Peyer's patch (tissue), 4 donors: ENCODE data around the gene EBNA1BP2. TPM values are rescaled to one million over a fixed set of nuclear protein-coding genes. Genes with fewer than 3 reads are reported as not detected.
"Not testable (repeated sequence)": the region's sequence is repeated elsewhere in the genome, so short reads cannot be mapped to it uniquely, and the experiment has no call there.

Source experiments
- DNase-seq, 3 donors: peaks; one replicate each; pipeline ENCODE4 v3.0.0-alpha.2; 2017 to 2019
- H3K27ac ChIP-seq, 4 donors: fragments of 200-600 bp; sonication (generic); one replicate each; pipeline ENCODE4 v1.5.1; 2016 to 2019
- H3K27me3 ChIP-seq, 2 donors: fragments of 200-600 bp; sonication (generic); one replicate each; pipeline ENCODE4 v1.5.1; 2019
- H3K36me3 ChIP-seq, 3 donors: fragments of 200-600 bp; sonication (generic); one replicate each; pipeline ENCODE4 v1.5.1; 2016 to 2019
- H3K4me1 ChIP-seq, 4 donors: fragments of 200-600 bp; sonication (generic); one replicate each; pipeline ENCODE4 v1.5.1; 2016 to 2019
- H3K4me3 ChIP-seq, 4 donors: fragments of 200-600 bp; sonication (generic); 1 replicate in 3 of 4; 2 replicates in 1 of 4; pipeline ENCODE4 v1.5.1; 2016 to 2019; ENCODE audit warnings: mild to moderate bottlenecking in 1 of 4
- H3K9me3 ChIP-seq, 4 donors: fragments of 200-600 bp; sonication (generic); one replicate each; pipeline ENCODE4 v1.5.1; 2016 to 2019; ENCODE audit warnings: mild to moderate bottlenecking in 1 of 4
- POLR2A ChIP-seq, 2 donors: fragments of 450-650 bp; IDR thresholded peaks; one replicate each; pipeline ENCODE4 v1.5.1; 2017; ENCODE audit warnings: antibody characterized with exemption in 2 of 2, mild to moderate bottlenecking in 2 of 2, moderate library complexity in 2 of 2
- total RNA-seq, 4 donors: library from RNA; depleted of rRNA; stranded (reverse); fragments of >200 nt; gene quantifications; one replicate each; pipeline ENCODE4 v1.1.0, GENCODE V29; 2016
- TF ChIP-seq, protein P1 (sequence below), 6 experiments: fragments of 450-650 bp in 4 of 6; fragments of 200-600 bp in 2 of 6; sonication (generic) in 1 of 6; IDR thresholded peaks; one replicate each; pipeline ENCODE4 v1.5.1; 2017 to 2019; ENCODE audit warnings: antibody characterized with exemption in 6 of 6, mild to moderate bottlenecking in 3 of 6, moderate library complexity in 1 of 6

Gene EBNA1BP2
- total RNA-seq, 4 donors from 2014 or later = 12.8 to 62.7 (median 23.3) TPM

DNA sequence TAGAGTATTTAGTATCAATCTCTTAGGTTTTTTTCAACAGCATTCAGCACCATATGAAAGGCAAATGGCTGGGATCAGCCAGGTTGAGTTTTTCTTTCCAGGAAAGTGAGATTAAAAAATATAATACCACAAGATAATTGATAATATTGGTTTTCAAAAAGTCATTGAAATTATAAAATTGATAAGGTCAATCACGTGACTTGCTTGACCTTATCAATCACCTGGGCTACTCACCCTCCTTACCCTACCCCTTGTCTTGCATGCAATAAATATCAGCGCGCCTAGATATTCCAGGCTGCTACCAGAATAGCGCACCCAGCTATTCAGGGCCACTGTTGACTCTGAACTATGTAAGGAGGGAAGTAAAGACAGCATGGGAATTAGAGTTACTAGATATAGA lies 31.5 kb downstream of the EBNA1BP2 start:
- TF ChIP-seq, protein P1, sequence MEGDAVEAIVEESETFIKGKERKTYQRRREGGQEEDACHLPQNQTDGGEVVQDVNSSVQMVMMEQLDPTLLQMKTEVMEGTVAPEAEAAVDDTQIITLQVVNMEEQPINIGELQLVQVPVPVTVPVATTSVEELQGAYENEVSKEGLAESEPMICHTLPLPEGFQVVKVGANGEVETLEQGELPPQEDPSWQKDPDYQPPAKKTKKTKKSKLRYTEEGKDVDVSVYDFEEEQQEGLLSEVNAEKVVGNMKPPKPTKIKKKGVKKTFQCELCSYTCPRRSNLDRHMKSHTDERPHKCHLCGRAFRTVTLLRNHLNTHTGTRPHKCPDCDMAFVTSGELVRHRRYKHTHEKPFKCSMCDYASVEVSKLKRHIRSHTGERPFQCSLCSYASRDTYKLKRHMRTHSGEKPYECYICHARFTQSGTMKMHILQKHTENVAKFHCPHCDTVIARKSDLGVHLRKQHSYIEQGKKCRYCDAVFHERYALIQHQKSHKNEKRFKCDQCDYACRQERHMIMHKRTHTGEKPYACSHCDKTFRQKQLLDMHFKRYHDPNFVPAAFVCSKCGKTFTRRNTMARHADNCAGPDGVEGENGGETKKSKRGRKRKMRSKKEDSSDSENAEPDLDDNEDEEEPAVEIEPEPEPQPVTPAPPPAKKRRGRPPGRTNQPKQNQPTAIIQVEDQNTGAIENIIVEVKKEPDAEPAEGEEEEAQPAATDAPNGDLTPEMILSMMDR (IDR thresholded peaks at IDR 0.05) = no peak
- TF ChIP-seq POLR2A (IDR thresholded peaks at IDR 0.05) = no peak
- no peaks in the 10 kb centered on the region for H3K4me1 ChIP-seq
- H3K4me3 ChIP-seq = no peak overlapping the region
- no peaks in the 10 kb centered on the region for H3K36me3 ChIP-seq
- H3K27me3 ChIP-seq = no peaks in the 10 kb centered on the region
- H3K9me3 ChIP-seq = no peaks in the 10 kb centered on the region
- no peak for DNase-seq
- H3K27ac ChIP-seq = no peak overlapping the region

DNA sequence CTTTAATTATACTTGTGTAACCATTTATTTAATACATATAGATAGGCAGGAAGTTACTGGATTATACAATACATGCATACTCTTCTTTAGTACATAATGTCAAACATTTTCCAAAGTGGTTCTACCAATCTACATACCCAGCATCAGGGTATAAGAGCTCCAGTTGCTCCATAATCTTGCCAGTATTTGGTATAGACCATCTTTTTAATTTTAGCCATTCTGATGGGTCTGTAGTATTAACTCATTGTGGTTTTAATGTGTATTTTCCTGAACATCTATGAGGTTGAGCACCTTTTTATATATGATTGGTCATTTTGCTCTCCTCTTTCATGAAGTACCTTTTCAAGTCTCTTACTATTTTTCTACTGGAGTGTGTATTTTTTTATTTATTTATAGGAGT lies 32.1 kb downstream of the EBNA1BP2 start:
- Histone ChIP-seq H3K4me3 (no peak overlapping the region), H3K27me3 (no peaks in the 10 kb centered on the region), H3K9me3 (no peaks in the 10 kb centered on the region), H3K36me3 (no peaks in the 10 kb centered on the region), H3K27ac (no peak overlapping the region), H3K4me1 (no peaks in the 10 kb centered on the region)
- TF ChIP-seq POLR2A (IDR thresholded peaks at IDR 0.05) = no peak
- TF ChIP-seq, protein P1 (IDR thresholded peaks at IDR 0.05) = no peak
- no peak for DNase-seq

DNA sequence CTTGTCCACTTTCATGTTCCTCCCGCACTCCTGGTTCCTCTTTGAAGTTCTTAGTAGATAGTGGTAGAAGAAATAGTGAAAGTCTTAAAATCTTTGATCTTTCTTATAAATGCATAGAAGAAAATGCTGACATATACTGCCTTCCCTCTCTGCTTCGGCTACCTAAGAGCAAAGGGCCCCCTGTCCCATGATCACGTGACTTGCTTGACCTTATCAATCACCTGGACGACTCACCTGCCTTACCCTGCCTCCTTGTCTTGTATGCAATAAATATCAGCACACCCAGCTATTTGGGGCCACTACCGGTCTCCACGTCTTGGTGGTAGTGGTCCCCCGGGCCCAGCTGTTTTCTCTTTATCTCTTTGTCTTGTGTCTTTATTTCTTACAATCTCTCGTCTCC lies 32.8 kb downstream of the EBNA1BP2 start:
- DNase-seq, H3K9me3 ChIP-seq, H3K4me3 ChIP-seq, H3K36me3 ChIP-seq, H3K27ac ChIP-seq, H3K4me1 ChIP-seq, H3K27me3 ChIP-seq: not testable (repeated sequence)

DNA sequence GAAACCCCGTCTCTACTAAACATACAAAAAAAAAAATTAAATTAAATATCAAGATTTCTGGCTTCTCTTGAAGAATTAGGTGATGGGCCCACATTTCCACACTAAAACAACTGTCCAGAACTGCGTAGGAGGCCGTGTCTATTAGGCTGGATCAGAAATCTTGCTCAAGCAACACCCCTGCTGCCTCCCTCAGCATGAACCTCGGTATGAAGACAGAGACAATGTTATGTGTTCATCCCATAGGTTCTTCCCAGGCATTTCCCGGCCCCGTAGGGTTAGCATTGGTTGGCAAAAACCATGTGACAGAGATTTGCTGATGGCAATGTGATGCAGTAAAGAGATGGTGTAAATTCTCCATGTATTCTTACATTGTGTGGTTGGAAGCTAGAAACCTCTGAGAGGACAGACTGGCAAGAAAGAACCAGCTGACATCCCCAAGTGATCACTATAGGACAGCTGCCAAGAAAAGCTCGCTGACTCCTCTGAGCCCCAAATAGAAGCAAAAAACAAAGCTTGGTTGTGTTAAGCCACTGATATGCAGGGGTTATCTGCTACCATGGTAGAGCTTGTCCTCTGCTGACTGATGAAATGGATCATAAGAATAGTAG lies 34.5 kb downstream of the EBNA1BP2 start:
- Histone ChIP-seq H3K36me3 (no peaks in the 10 kb centered on the region), H3K27me3 (no peaks in the 10 kb centered on the region), H3K9me3 (no peaks in the 10 kb centered on the region), H3K4me3 (no peak overlapping the region), H3K27ac (no peak overlapping the region), H3K4me1 (no peaks in the 10 kb centered on the region)
- TF ChIP-seq POLR2A (IDR thresholded peaks at IDR 0.05) = no peak
- TF ChIP-seq, protein P1 (IDR thresholded peaks at IDR 0.05) = no peak
- no peak for DNase-seq

DNA sequence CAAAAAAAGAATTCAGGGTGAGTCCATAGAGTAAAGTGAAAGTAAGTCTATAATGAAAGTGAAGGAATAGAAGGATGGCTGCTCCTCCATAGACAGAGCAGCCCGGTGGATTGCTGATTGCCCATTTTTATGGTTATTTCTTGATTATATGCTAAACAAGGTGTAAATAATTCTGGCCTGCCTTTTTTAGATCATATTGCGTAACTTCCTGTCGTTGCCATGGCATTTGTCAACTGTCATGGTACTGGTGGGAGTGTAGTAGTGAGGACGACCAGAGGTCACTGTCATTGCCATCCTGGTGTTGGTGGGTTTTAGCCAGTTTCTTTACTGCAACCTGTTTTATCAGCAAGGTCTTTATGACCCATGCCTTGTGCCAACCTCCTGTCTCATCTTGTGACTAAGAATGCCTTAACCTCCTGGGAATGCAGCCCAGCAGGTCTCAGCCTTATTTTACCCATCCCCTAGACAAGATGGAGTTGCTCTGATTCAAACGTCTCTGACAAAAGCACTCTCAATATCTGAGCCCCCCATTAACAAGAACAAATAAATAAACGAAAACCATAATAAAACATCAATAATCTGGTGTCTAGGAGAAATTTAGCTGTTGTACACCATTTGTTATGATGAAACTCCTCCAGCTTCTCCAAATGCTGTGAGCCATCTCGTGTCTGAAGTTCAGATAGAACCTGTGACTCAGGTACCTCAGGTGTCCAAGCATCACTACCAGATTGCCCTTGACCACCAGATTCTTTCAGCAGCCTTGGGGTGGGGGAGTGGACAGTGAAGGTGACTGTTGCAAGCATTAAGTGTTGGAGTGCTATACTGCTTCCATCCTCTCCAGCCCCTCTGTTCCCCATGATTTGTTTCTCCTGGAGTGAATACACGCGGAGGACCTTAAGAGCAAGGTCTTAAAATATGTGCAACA lies 36.0 kb downstream of the EBNA1BP2 start:
- Histone ChIP-seq H3K9me3 (no peaks in the 10 kb centered on the region), H3K4me1 (no peaks in the 10 kb centered on the region), H3K4me3 (no peak overlapping the region), H3K36me3 (no peaks in the 10 kb centered on the region), H3K27me3 (no peaks in the 10 kb centered on the region), H3K27ac (no peak overlapping the region)
- no peak for TF ChIP-seq POLR2A (IDR thresholded peaks at IDR 0.05)
- TF ChIP-seq, protein P1 (IDR thresholded peaks at IDR 0.05) = no peak
- no peak for DNase-seq

DNA sequence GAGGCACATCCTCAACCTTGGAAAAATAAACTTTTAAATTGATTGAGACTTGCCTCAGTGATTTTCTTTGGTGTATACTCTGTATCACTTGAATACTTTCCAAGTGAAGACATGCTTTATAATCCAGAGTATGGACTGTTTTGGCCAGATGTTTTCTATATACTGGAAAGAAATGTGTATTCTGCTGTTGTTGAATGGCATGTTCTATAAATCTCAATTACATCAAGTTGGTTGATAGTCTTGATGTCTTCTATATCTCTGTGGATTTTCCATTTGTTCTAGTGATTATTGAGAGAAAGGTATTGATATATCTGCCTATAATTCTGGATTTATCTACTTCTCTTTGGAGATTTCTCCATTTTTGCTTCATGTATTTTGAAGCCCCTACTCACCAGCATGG lies 37.5 kb downstream of the EBNA1BP2 start:
- Histone ChIP-seq H3K36me3 (no peaks in the 10 kb centered on the region), H3K4me3 (no peak overlapping the region), H3K27ac (no peak overlapping the region), H3K27me3 (no peaks in the 10 kb centered on the region), H3K4me1 (no peaks in the 10 kb centered on the region), H3K9me3 (no peaks in the 10 kb centered on the region)
- no peak for DNase-seq
- TF ChIP-seq POLR2A (IDR thresholded peaks at IDR 0.05) = no peak
- TF ChIP-seq, protein P1 (IDR thresholded peaks at IDR 0.05) = no peak
